LNCAP (cell line): Measurements from ENCODE around the gene DPYD.

Experiments used
- CTCF ChIP-seq: fragments of 450-650 bp; IDR thresholded peaks from 2 replicates; pipeline ENCODE4 v1.5.1; 2017; ENCODE audit warnings: mild to moderate bottlenecking

Gene DPYD

GRCh38 chr1:97883823-97884222, 37.0 kb downstream of the DPYD start:
- no peak for TF ChIP-seq CTCF

GRCh38 chr1:97877307-97877706, 43.5 kb downstream of the DPYD start:
- no peak for TF ChIP-seq CTCF

GRCh38 chr1:97875996-97876395, 44.8 kb downstream of the DPYD start:
- TF ChIP-seq CTCF = no peak

GRCh38 chr1:97870589-97870988, 50.2 kb downstream of the DPYD start:
- no peak for TF ChIP-seq CTCF

GRCh38 chr1:97869441-97869840, 51.4 kb downstream of the DPYD start:
- TF ChIP-seq CTCF = no peak

GRCh38 chr1:97867127-97867526, 53.7 kb downstream of the DPYD start:
- no peak for TF ChIP-seq CTCF

- no peak for TF ChIP-seq CTCF
Measured at GRCh38 chr1:97864615-97865014, 56.2 kb downstream of the DPYD start.

- no peak for TF ChIP-seq CTCF
Measured at GRCh38 chr1:97853221-97853620, 67.6 kb downstream of the DPYD start.
